Lower leg skin (tissue), 4 donors: ENCODE results near the gene NPAS2. TPM values are rescaled to one million over a fixed set of nuclear protein-coding genes. Genes with fewer than 3 reads are reported as not detected.

Source experiments
- DNase-seq, 2 donors: peaks; one replicate each; pipeline ENCODE4 v3.0.0-alpha.2; 2019; ENCODE audit warnings: low spot score in 2 of 2
- H3K4me3 ChIP-seq: fragments of 200-600 bp; sonication (generic); 2 replicates; pipeline ENCODE4 v1.5.1; 2017; ENCODE audit warnings: mild to moderate bottlenecking, low read depth; ENCODE audit not compliant: poor library complexity, severe bottlenecking
- POLR2A ChIP-seq, 2 donors: fragments of 450-650 bp; IDR thresholded peaks; one replicate each; pipeline ENCODE4 v1.6.1; 2016 to 2017; ENCODE audit warnings: antibody characterized with exemption in 2 of 2, mild to moderate bottlenecking in 1 of 2, moderate library complexity in 1 of 2
- WGBS, 2 donors: methylation state at CpG; one replicate each; pipeline ENCODE4 v1.1.5; 2018; 5-methylcytosine and 5-hydroxymethylcytosine counted together
- intact Hi-C: fragments of 100-400 bp; cut with DNase I; formaldehyde crosslinking; loops from one replicate; pipeline ENCODE4 v1.15.0; 2023; ENCODE audit warnings: low total_unique reads
- total RNA-seq, 4 donors: library from RNA; depleted of rRNA; stranded (reverse); fragments of >200 nt; gene quantifications; one replicate each; pipeline ENCODE4 v1.1.0, GENCODE V29; 2016
- TF ChIP-seq, protein P1 (sequence below), 3 donors: fragments of 450-650 bp; IDR thresholded peaks; one replicate each; pipeline ENCODE4 v1.5.1; 2016; ENCODE audit warnings: antibody characterized with exemption in 3 of 3, mild to moderate bottlenecking in 3 of 3, moderate library complexity in 2 of 3

Gene NPAS2
- total RNA-seq, 4 donors from 2014 or later = 58.0 to 75.5 (median 62.1) TPM

GRCh38 chr2:100882645-100883613 lies 63.0 kb downstream of the NPAS2 start:
- intact Hi-C loops = no loop called here
- no peak overlapping the region for H3K4me3 ChIP-seq
- DNase-seq = peak in 1 of 2 donors; percentile 71
- TF ChIP-seq, protein P1, sequence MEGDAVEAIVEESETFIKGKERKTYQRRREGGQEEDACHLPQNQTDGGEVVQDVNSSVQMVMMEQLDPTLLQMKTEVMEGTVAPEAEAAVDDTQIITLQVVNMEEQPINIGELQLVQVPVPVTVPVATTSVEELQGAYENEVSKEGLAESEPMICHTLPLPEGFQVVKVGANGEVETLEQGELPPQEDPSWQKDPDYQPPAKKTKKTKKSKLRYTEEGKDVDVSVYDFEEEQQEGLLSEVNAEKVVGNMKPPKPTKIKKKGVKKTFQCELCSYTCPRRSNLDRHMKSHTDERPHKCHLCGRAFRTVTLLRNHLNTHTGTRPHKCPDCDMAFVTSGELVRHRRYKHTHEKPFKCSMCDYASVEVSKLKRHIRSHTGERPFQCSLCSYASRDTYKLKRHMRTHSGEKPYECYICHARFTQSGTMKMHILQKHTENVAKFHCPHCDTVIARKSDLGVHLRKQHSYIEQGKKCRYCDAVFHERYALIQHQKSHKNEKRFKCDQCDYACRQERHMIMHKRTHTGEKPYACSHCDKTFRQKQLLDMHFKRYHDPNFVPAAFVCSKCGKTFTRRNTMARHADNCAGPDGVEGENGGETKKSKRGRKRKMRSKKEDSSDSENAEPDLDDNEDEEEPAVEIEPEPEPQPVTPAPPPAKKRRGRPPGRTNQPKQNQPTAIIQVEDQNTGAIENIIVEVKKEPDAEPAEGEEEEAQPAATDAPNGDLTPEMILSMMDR (IDR thresholded peaks at IDR 0.05) = peak in 1 of 3 donors; percentile 89
- no peak for TF ChIP-seq POLR2A (IDR thresholded peaks at IDR 0.05)
- WGBS, 2 donors = 64 to 70% methylated on average over 10 to 11 of the region's 11 CpGs

GRCh38 chr2:100884145-100884621 lies 64.2 kb downstream of the NPAS2 start:
- no peak overlapping the region for H3K4me3 ChIP-seq
- intact Hi-C loops = no loop called here
- TF ChIP-seq, protein P1 (IDR thresholded peaks at IDR 0.05) = no peak
- TF ChIP-seq POLR2A (IDR thresholded peaks at IDR 0.05) = no peak
- no peak for DNase-seq
- 56 to 60% methylated on average over 3 of the region's 3 CpGs for WGBS, 2 donors

GRCh38 chr2:100886085-100886484 lies 66.1 kb downstream of the NPAS2 start:
- 77 to 83% methylated on average over 4 of the region's 4 CpGs for WGBS, 2 donors
- DNase-seq = no peak
- TF ChIP-seq, protein P1 (IDR thresholded peaks at IDR 0.05) = no peak
- TF ChIP-seq POLR2A (IDR thresholded peaks at IDR 0.05) = no peak
- intact Hi-C loops = no loop called here
- H3K4me3 ChIP-seq = no peak overlapping the region

DNA sequence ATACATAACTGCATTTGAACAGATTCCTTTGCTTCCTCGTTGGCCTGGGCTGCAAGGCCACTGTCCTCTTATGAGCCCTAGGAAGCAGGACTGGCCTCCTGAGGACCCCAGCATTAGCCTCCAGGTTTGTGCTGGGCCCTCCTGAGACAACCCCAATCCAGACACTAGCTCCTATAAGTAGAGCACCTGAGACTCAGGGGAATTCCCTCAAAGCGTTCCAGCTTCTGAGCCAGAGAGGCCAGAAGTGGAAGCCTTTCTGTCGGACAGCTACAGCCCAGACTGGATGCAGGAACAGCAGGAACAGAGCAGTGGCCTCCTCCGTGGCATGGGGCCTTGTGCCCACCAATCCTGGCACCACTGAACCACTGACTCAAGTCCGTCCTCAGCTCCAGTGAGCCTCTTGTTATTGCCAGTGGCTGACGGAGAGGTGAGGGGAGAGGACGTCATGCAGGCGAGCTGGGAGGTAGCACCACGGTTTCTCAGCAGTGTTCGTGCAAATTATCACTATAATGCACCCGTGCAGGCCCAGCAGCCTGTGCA lies 67.2 kb downstream of the NPAS2 start:
- H3K4me3 ChIP-seq = no peak overlapping the region
- peak in 1 of 2 donors; percentile 68 for DNase-seq
- WGBS, 2 donors = 71 to 76% methylated on average over 11 of the region's 11 CpGs
- intact Hi-C loops = no loop called here
- TF ChIP-seq, protein P1 (IDR thresholded peaks at IDR 0.05) = no peak
- TF ChIP-seq POLR2A (IDR thresholded peaks at IDR 0.05) = no peak

GRCh38 chr2:100887713-100888495 lies 68.0 kb downstream of the NPAS2 start:
- whole genome bisulfite sequencing, 2 donors = 43 to 55% methylated on average over 14 of the region's 14 CpGs
- intact Hi-C loops = no loop called here
- TF ChIP-seq, protein P1 (IDR thresholded peaks at IDR 0.05) = no peak
- TF ChIP-seq POLR2A (IDR thresholded peaks at IDR 0.05) = no peak
- peak; percentile 39 to 76 for DNase-seq
- no peak overlapping the region for H3K4me3 ChIP-seq
